PC-9 (cell line): ENCODE data around the gene ALG12.

Experiments used
- EZH2 ChIP-seq: fragments of 200-600 bp; sonication (generic); IDR thresholded peaks from 2 replicates; pipeline ENCODE4 v1.8.0; 2017; ENCODE audit warnings: antibody characterized with exemption, low read depth
- TF ChIP-seq, protein P1 (sequence below): fragments of 200-600 bp; sonication (generic); conservative IDR thresholded peaks from 2 replicates; pipeline ENCODE4 v1.6.1; 2017; ENCODE audit warnings: mixed run types, antibody characterized with exemption, mild to moderate bottlenecking, moderate library complexity

- TF ChIP-seq, protein P1, sequence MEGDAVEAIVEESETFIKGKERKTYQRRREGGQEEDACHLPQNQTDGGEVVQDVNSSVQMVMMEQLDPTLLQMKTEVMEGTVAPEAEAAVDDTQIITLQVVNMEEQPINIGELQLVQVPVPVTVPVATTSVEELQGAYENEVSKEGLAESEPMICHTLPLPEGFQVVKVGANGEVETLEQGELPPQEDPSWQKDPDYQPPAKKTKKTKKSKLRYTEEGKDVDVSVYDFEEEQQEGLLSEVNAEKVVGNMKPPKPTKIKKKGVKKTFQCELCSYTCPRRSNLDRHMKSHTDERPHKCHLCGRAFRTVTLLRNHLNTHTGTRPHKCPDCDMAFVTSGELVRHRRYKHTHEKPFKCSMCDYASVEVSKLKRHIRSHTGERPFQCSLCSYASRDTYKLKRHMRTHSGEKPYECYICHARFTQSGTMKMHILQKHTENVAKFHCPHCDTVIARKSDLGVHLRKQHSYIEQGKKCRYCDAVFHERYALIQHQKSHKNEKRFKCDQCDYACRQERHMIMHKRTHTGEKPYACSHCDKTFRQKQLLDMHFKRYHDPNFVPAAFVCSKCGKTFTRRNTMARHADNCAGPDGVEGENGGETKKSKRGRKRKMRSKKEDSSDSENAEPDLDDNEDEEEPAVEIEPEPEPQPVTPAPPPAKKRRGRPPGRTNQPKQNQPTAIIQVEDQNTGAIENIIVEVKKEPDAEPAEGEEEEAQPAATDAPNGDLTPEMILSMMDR, result no peak
- no peak for TF ChIP-seq EZH2
Measured at GRCh38 chr22:49877642-49878041, 40.6 kb downstream of the ALG12 start.
